WTC11 (cell line): Measurements from ENCODE around the gene RBMS2.

Source experiments
- CTCF ChIP-seq: fragments of 200-600 bp; IDR thresholded peaks from 2 replicates; pipeline ENCODE4 v1.8.0; 2022; ENCODE audit warnings: antibody characterized with exemption
- ETV6 ChIP-seq: sonication (generic); formaldehyde crosslinking; IDR thresholded peaks from 2 replicates; pipeline ENCODE4 v1.8.1; 2022; ENCODE audit warnings: mild to moderate bottlenecking, missing genetic modification reagents
- FOXJ3 ChIP-seq: sonication (generic); formaldehyde crosslinking; IDR thresholded peaks from 2 replicates; pipeline ENCODE4 v1.9.0; 2021; ENCODE audit warnings: missing genetic modification reagents, mild to moderate bottlenecking, borderline replicate concordance
- FOXK1 ChIP-seq: sonication (generic); formaldehyde crosslinking; IDR thresholded peaks from 2 replicates; pipeline ENCODE4 v1.8.0; 2022; ENCODE audit warnings: mild to moderate bottlenecking, moderate library complexity, missing genetic modification reagents
- GABPB1 ChIP-seq: sonication (generic); formaldehyde crosslinking; IDR thresholded peaks from 2 replicates; pipeline ENCODE4 v1.8.1; 2023; ENCODE audit warnings: mild to moderate bottlenecking, missing genetic modification reagents
- GRHL2 ChIP-seq: fragments of 250-450 bp; sonication (Bioruptor Pico); IDR thresholded peaks from 2 replicates; pipeline ENCODE4 v1.8.0; 2022; ENCODE audit warnings: mild to moderate bottlenecking, moderate library complexity; ENCODE audit not compliant: insufficient replicate concordance, severe bottlenecking
- IRF2 ChIP-seq: sonication (generic); formaldehyde crosslinking; IDR thresholded peaks from 2 replicates; pipeline ENCODE4 v1.8.0; 2022; ENCODE audit warnings: low read depth, missing genetic modification reagents, borderline replicate concordance
- MLX ChIP-seq: sonication (generic); formaldehyde crosslinking; IDR thresholded peaks from 2 replicates; pipeline ENCODE4 v1.8.1; 2023; ENCODE audit warnings: mild to moderate bottlenecking, missing genetic modification reagents, moderate library complexity
- TCF7 ChIP-seq: sonication (generic); formaldehyde crosslinking; IDR thresholded peaks from 2 replicates; pipeline ENCODE4 v1.8.0; 2022; ENCODE audit warnings: mild to moderate bottlenecking, low read depth, missing genetic modification reagents, moderate library complexity
- TEAD4 ChIP-seq: sonication (generic); formaldehyde crosslinking; IDR thresholded peaks from 2 replicates; pipeline ENCODE4 v1.8.0; 2022; ENCODE audit warnings: mild to moderate bottlenecking, missing genetic modification reagents
- USF2 ChIP-seq: sonication (generic); formaldehyde crosslinking; IDR thresholded peaks from 2 replicates; pipeline ENCODE4 v1.8.1; 2023; ENCODE audit warnings: mild to moderate bottlenecking, missing genetic modification reagents, moderate library complexity

GRCh38 chr12:56488041-56488955 is 33.3 kb upstream of the RBMS2 start, which contains the start of gene GLS2:
- TF ChIP-seq CTCF (no peak), GABPB1 (CRISPR knock-in tag) (peak; percentile 71), TEAD4 (CRISPR knock-in tag) (peak; percentile 94), USF2 (CRISPR knock-in tag) (no peak), TCF7 (CRISPR knock-in tag) (peak; percentile 96), ETV6 (CRISPR knock-in tag) (peak; percentile 99), FOXJ3 (CRISPR knock-in tag) (peak; percentile 91), IRF2 (peak; percentile 95), FOXK1 (CRISPR knock-in tag) (peak; percentile 96), GRHL2 (no peak), MLX (CRISPR knock-in tag) (no peak)
